ENCODE measurements around the gene UGT1A5. TPM values are rescaled to one million over a fixed set of nuclear protein-coding genes. Genes with fewer than 3 reads are reported as not detected.

Gene UGT1A5
- total and polyA plus RNA-seq, 2 of the 8 experiments (the other 6 are each of a cell fraction or from before 2014, with no cell fraction given) = not detected

- TF ChIP-seq, protein P1, sequence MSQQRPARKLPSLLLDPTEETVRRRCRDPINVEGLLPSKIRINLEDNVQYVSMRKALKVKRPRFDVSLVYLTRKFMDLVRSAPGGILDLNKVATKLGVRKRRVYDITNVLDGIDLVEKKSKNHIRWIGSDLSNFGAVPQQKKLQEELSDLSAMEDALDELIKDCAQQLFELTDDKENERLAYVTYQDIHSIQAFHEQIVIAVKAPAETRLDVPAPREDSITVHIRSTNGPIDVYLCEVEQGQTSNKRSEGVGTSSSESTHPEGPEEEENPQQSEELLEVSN (IDR thresholded peaks at IDR 0.05) = no peak
- TF ChIP-seq SP4 (IDR thresholded peaks at IDR 0.05; ENCODE audit: low read length) (no peak), POU5F1 (IDR thresholded peaks at IDR 0.05; ENCODE audit: low read depth, low read length) (no peak), TEAD4 (IDR thresholded peaks at IDR 0.05; ENCODE audit: low read depth, low read length) (no peak), SAP30 (IDR thresholded peaks at IDR 0.05; ENCODE audit: insufficient read depth, insufficient replicate concordance, low read length) (no peak), MAFK (IDR thresholded peaks at IDR 0.05; ENCODE audit: low read depth, low read length) (no peak), ATF2 (IDR thresholded peaks at IDR 0.05; ENCODE audit: low read length) (no peak), EZH2 (IDR thresholded peaks at IDR 0.05; ENCODE audit: low read depth, low read length, severe bottlenecking) (no peak), SRF (IDR thresholded peaks at IDR 0.05; ENCODE audit: low read depth, low read length) (no peak), RXRA (IDR thresholded peaks at IDR 0.05; ENCODE audit: insufficient read depth, low read depth, low read length) (no peak), HDAC6 (IDR thresholded peaks at IDR 0.05; ENCODE audit: low read depth, low read length) (no peak)
These were observed 105.4 kb downstream of the UGT1A5 start (continued) for GRCh38 chr2:233817995-233818638.

Measured in H1 (cell line).